ENCODE measurements around the gene STK10.

Gene STK10

GRCh38 chr5:171992305-171992704, 195.7 kb downstream of the STK10 start:
- in situ Hi-C loops (cut with HindIII; ENCODE audit: low sequenced_read_pairs): no loop called here

All from endothelial cell of hepatic sinusoid (primary cell).